Neutrophil (primary cell): ENCODE data around the gene TBC1D5.

ENCODE experiments used
- H3K27ac ChIP-seq: fragments of 200-600 bp; sonication (generic); 2 replicates; pipeline ENCODE4 v1.5.1; 2016; ENCODE audit warnings: mild to moderate bottlenecking, moderate library complexity
- H3K27me3 ChIP-seq: fragments of 200-600 bp; sonication (generic); 2 replicates; pipeline ENCODE4 v1.6.0; 2016; ENCODE audit warnings: mild to moderate bottlenecking
- H3K36me3 ChIP-seq: fragments of 200-600 bp; sonication (generic); 2 replicates; pipeline ENCODE4 v1.5.1; 2017
- H3K4me1 ChIP-seq, 2 experiments: fragments of 200-600 bp in 1 of 2; sonication (generic) in 1 of 2; 1 replicate in 1 of 2; 2 replicates in 1 of 2; pipeline versions ENCODE4 v1.5.1 to v1.6.1; 2013 to 2016; ENCODE audit warnings: low read depth in 1 of 2, low read length in 1 of 2, mild to moderate bottlenecking in 1 of 2, moderate library complexity in 1 of 2; ENCODE audit not compliant: control insufficient read depth in 1 of 2, insufficient read depth in 1 of 2
- H3K4me3 ChIP-seq, 2 experiments: fragments of 200-600 bp in 1 of 2; sonication (generic) in 1 of 2; 1 replicate in 1 of 2; 2 replicates in 1 of 2; pipeline ENCODE4 v1.5.1; 2013 to 2016; ENCODE audit warnings: low read depth in 1 of 2, low read length in 1 of 2, mild to moderate bottlenecking in 1 of 2, moderate library complexity in 1 of 2
- H3K9me3 ChIP-seq: fragments of 200-600 bp; sonication (generic); 2 replicates; pipeline ENCODE4 v1.5.1; 2016
- CTCF ChIP-seq: fragments of 200-600 bp; sonication (generic); IDR thresholded peaks from 2 replicates; pipeline ENCODE4 v1.5.1; 2016; ENCODE audit warnings: antibody characterized with exemption

TBC1D5 gene

GRCh38 chr3:17645074-17645698, 97.2 kb downstream of the TBC1D5 start:
- Histone ChIP-seq H3K9me3 (no peaks in the 10 kb centered on the region), H3K27me3 (no peaks in the 10 kb centered on the region), H3K4me1 (peaks cover 0 to 11% of the 10 kb centered on the region in 2 experiments), H3K36me3 (no peaks in the 10 kb centered on the region), H3K4me3 (no peak overlapping the region), H3K27ac (no peak overlapping the region)
- TF ChIP-seq CTCF, result no peak

- peaks cover 0 to 11% of the 10 kb centered on the region in 2 experiments for H3K4me1 ChIP-seq
- no peak for TF ChIP-seq CTCF
- H3K36me3 ChIP-seq, result no peaks in the 10 kb centered on the region
Observed at GRCh38 chr3:17643691-17644090, 98.7 kb downstream of the TBC1D5 start.

DNA sequence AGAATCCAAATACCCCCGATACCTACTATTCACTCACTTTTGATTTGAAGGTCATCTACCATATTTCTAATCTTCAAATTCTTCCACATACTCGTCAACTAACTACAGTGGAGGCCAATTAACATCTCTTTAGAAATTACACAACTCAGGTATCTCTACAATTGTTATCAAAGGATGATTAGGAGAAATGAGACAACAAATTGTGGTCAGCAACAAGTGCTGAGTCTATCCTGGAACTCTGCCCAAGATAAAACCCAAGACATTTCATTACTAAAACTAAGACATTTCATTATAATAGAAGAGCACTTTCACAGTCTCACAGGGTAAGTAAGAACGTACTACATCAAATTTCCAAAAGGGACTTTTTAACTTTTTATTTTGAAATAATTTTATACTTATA, 100.0 kb downstream of the TBC1D5 start:
- H3K4me1 ChIP-seq, result peaks cover 0 to 22% of the 10 kb centered on the region in 2 experiments
- no peaks in the 10 kb centered on the region for H3K36me3 ChIP-seq
- H3K4me3 ChIP-seq, result no peak overlapping the region
- no peak for TF ChIP-seq CTCF
- no peaks in the 10 kb centered on the region for H3K27me3 ChIP-seq
- H3K27ac ChIP-seq, result no peak overlapping the region
- H3K9me3 ChIP-seq, result no peaks in the 10 kb centered on the region

More at GRCh38 chr3:17643691-17644090, 98.7 kb downstream of the TBC1D5 start:
- Histone ChIP-seq H3K27ac (no peak overlapping the region), H3K9me3 (no peaks in the 10 kb centered on the region), H3K4me3 (no peak overlapping the region), H3K27me3 (no peaks in the 10 kb centered on the region)

GRCh38 chr3:17640466-17640865, 102.0 kb downstream of the TBC1D5 start:
- no peak overlapping the region for H3K27ac ChIP-seq
- H3K9me3 ChIP-seq, result no peaks in the 10 kb centered on the region
- H3K4me1 ChIP-seq, result peaks cover 0 to 21% of the 10 kb centered on the region in 2 experiments
- H3K27me3 ChIP-seq, result no peaks in the 10 kb centered on the region
- TF ChIP-seq CTCF, result no peak
- H3K4me3 ChIP-seq, result no peak overlapping the region
- no peaks in the 10 kb centered on the region for H3K36me3 ChIP-seq

DNA sequence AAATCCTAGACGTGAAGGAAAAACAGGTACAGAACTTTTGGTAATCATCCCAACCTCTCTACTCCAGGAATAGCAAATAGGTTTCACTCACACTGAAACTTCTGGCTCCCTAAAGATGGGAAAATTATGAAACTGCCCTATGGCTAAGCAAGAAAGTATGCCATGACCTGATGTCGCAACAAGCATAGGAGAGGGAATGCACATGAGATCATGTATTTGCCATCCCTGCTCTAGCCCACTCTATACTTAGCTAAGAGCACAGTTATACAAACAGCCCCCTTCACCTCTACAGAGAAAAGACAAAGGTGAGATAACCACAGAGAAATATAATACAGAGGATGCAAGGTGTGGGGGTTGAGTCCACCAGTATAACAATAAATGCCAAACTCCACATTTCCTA, 102.7 kb downstream of the TBC1D5 start:
- Histone ChIP-seq H3K27ac (no peak overlapping the region), H3K4me1 (peaks cover 0 to 14% of the 10 kb centered on the region in 2 experiments), H3K36me3 (no peaks in the 10 kb centered on the region), H3K9me3 (no peaks in the 10 kb centered on the region), H3K27me3 (no peaks in the 10 kb centered on the region), H3K4me3 (no peak overlapping the region)
- TF ChIP-seq CTCF, result no peak
